ENCODE results near the gene PNPLA8. TPM values are rescaled to one million over a fixed set of nuclear protein-coding genes. Genes with fewer than 3 reads are reported as not detected.

The PNPLA8 gene
- total RNA-seq, 1 donor from 2014 or later: 25.5 TPM

GRCh38 chr7:108441392-108441955, 84.5 kb downstream of the PNPLA8 start:
- no peaks in the 10 kb centered on the region for H3K9me3 Mint-ChIP-seq
- H3K27ac Mint-ChIP-seq: no peak overlapping the region
- CTCF ChIA-PET: no interaction called here
- H3K36me3 Mint-ChIP-seq (ENCODE audit: low read depth): no peaks in the 10 kb centered on the region
- DNase-seq: no peak
- no peak for TF ChIP-seq CTCF (IDR thresholded peaks at IDR 0.05)
- H3K4me3 Mint-ChIP-seq: no peak overlapping the region
- no peak for ATAC-seq (ENCODE audit: low read depth)
- H3K4me1 Mint-ChIP-seq: no peaks in the 10 kb centered on the region
- peaks cover 5% of the 10 kb centered on the region for H3K27me3 Mint-ChIP-seq
- intact Hi-C loops (cut with micrococcal nuclease): no loop called here
- POLR2A ChIA-PET: no interaction called here

GRCh38 chr7:108440613-108441012, 85.3 kb downstream of the PNPLA8 start:
- Mint-ChIP-seq H3K36me3 (ENCODE audit: low read depth) (no peaks in the 10 kb centered on the region), H3K4me1 (no peaks in the 10 kb centered on the region), H3K27me3 (peaks cover 3% of the 10 kb centered on the region), H3K9me3 (peaks cover under 1% of the 10 kb centered on the region), H3K4me3 (no peak overlapping the region), H3K27ac (no peak overlapping the region)
- intact Hi-C loops (cut with micrococcal nuclease): no loop called here
- POLR2A ChIA-PET: no interaction called here
- TF ChIP-seq CTCF (IDR thresholded peaks at IDR 0.05): no peak
- ATAC-seq (ENCODE audit: low read depth) (no peak), DNase-seq (no peak)
- CTCF ChIA-PET: no interaction called here

- peaks cover 6% of the 10 kb centered on the region for H3K9me3 Mint-ChIP-seq
- H3K27me3 Mint-ChIP-seq: peaks cover 16% of the 10 kb centered on the region
- H3K4me3 Mint-ChIP-seq: no peak overlapping the region
- ChIA-PET POLR2A (no interaction called here), CTCF (no interaction called here)
- H3K36me3 Mint-ChIP-seq (ENCODE audit: low read depth): no peaks in the 10 kb centered on the region
- no peak overlapping the region for H3K27ac Mint-ChIP-seq
- no peaks in the 10 kb centered on the region for H3K4me1 Mint-ChIP-seq
- no peak for ATAC-seq (ENCODE audit: low read depth)
- DNase-seq: no peak
- no peak for TF ChIP-seq CTCF (IDR thresholded peaks at IDR 0.05)
- intact Hi-C loops (cut with micrococcal nuclease): no loop called here
Measured at GRCh38 chr7:108436906-108437305, 89.0 kb downstream of the PNPLA8 start.

GRCh38 chr7:108434010-108434409, 91.9 kb downstream of the PNPLA8 start:
- no peak for ATAC-seq (ENCODE audit: low read depth)
- intact Hi-C loops (cut with micrococcal nuclease): no loop called here
- ChIA-PET POLR2A (no interaction called here), CTCF (no interaction called here)
- H3K4me3 Mint-ChIP-seq: no peak overlapping the region
- no peaks in the 10 kb centered on the region for H3K4me1 Mint-ChIP-seq
- no peak for DNase-seq
- H3K36me3 Mint-ChIP-seq (ENCODE audit: low read depth): no peaks in the 10 kb centered on the region
- TF ChIP-seq CTCF (IDR thresholded peaks at IDR 0.05): no peak
- H3K27ac Mint-ChIP-seq: no peak overlapping the region
- H3K9me3 Mint-ChIP-seq: peaks cover 6% of the 10 kb centered on the region
- peaks cover 21% of the 10 kb centered on the region for H3K27me3 Mint-ChIP-seq

- Mint-ChIP-seq H3K9me3 (peaks cover 6% of the 10 kb centered on the region), H3K4me3 (no peak overlapping the region), H3K27me3 (peaks cover 21% of the 10 kb centered on the region), H3K36me3 (ENCODE audit: low read depth) (no peaks in the 10 kb centered on the region), H3K4me1 (peaks cover 2% of the 10 kb centered on the region), H3K27ac (no peak overlapping the region)
- ChIA-PET POLR2A (no interaction called here), CTCF (no interaction called here)
- DNase-seq (no peak), ATAC-seq (ENCODE audit: low read depth) (no peak)
- intact Hi-C loops (cut with micrococcal nuclease): no loop called here
- no peak for TF ChIP-seq CTCF (IDR thresholded peaks at IDR 0.05)
Measured at GRCh38 chr7:108431099-108431498, 94.8 kb downstream of the PNPLA8 start.

Data from activated B cell treated with CpG ODN at 0.5 μM for 24 hours (primary cell).